Non-pigmented ciliary epithelial cell (primary cell): Measurements from ENCODE around the gene SCN1A.
"Not testable (repeated sequence)": the region's sequence is repeated elsewhere in the genome, so short reads cannot be mapped to it uniquely, and the experiment has no call there.

Experiments
- DNase-seq: peaks from one replicate; pipeline ENCODE4 v3.0.0-alpha.2; 2010; ENCODE audit warnings: low read depth

Gene SCN1A

GRCh38 chr2:166081131-166081632 lies 46.6 kb downstream of the SCN1A start:
- no peak for DNase-seq

- DNase-seq = no peak
These were observed 53.4 kb downstream of the SCN1A start for GRCh38 chr2:166074430-166074829.

GRCh38 chr2:166074011-166074410 lies 53.8 kb downstream of the SCN1A start:
- no peak for DNase-seq

- DNase-seq = no peak
These were observed 57.6 kb downstream of the SCN1A start for GRCh38 chr2:166070231-166070630.

- DNase-seq = no peak
These were observed 58.8 kb downstream of the SCN1A start for GRCh38 chr2:166068981-166069380.

GRCh38 chr2:166067229-166067628 lies 60.6 kb downstream of the SCN1A start:
- no peak for DNase-seq

- DNase-seq = no peak
These were observed 67.6 kb downstream of the SCN1A start for GRCh38 chr2:166060191-166060590.

- DNase-seq = no peak
These were observed 70.3 kb downstream of the SCN1A start for GRCh38 chr2:166057370-166058164.

- no peak for DNase-seq
These were observed 82.9 kb downstream of the SCN1A start for GRCh38 chr2:166044853-166045483.

GRCh38 chr2:166042768-166043390 lies 84.9 kb downstream of the SCN1A start:
- DNase-seq = no peak

- DNase-seq = no peak
These were observed 85.5 kb downstream of the SCN1A start for GRCh38 chr2:166042356-166042755.

- no peak for DNase-seq
These were observed 86.2 kb downstream of the SCN1A start for GRCh38 chr2:166041613-166042012.

- no peak for DNase-seq
These were observed 95.5 kb downstream of the SCN1A start for GRCh38 chr2:166032361-166032760.

GRCh38 chr2:166031054-166031453 lies 96.8 kb downstream of the SCN1A start:
- DNase-seq = no peak

- DNase-seq = no peak
These were observed 102.5 kb downstream of the SCN1A start for GRCh38 chr2:166025313-166025712.

- DNase-seq = no peak
These were observed 110.6 kb downstream of the SCN1A start for GRCh38 chr2:166017208-166017607.

- no peak for DNase-seq
These were observed 113.9 kb downstream of the SCN1A start for GRCh38 chr2:166013878-166014277.

GRCh38 chr2:166011660-166012059 lies 116.2 kb downstream of the SCN1A start:
- DNase-seq = no peak

GRCh38 chr2:166000401-166000800 lies 127.4 kb downstream of the SCN1A start:
- DNase-seq = no peak

- DNase-seq = no peak
These were observed 137.0 kb downstream of the SCN1A start for GRCh38 chr2:165990846-165991245.

GRCh38 chr2:165989851-165990250 lies 138.0 kb downstream of the SCN1A start:
- DNase-seq = no peak

- DNase-seq = no peak
These were observed 142.7 kb downstream of the SCN1A start for GRCh38 chr2:165985120-165985519.

- not testable (repeated sequence) for DNase-seq
These were observed 155.7 kb downstream of the SCN1A start for GRCh38 chr2:165972161-165972560.
